Keratinocyte (primary cell): ENCODE data around the gene IGF1R. TPM values are rescaled to one million over a fixed set of nuclear protein-coding genes. Genes with fewer than 3 reads are reported as not detected.

Source experiments
- DNase-seq: peaks from one replicate; pipeline ENCODE4 v3.0.0-alpha.2; 2011; ENCODE audit warnings: low read depth, missing footprints, low spot score
- FAIRE-seq: peaks from 2 replicates; lab custom pipeline; 2011; peaks lifted over from hg19 to GRCh38; lab: Jason Lieb, UNC
- H2AFZ ChIP-seq: 2 replicates; pipeline ENCODE4 v1.6.0; 2012; ENCODE audit warnings: low read length, control low read depth, inconsistent platforms; ENCODE audit not compliant: control insufficient read depth
- H3K27ac ChIP-seq: 2 replicates; pipeline ENCODE4 v1.5.1; 2011; ENCODE audit warnings: low read length; ENCODE audit not compliant: control insufficient read depth, insufficient read depth
- H3K27me3 ChIP-seq: 3 replicates; pipeline ENCODE4 v1.6.0; 2011; ENCODE audit warnings: low read length; ENCODE audit not compliant: control insufficient read depth, insufficient read depth; ENCODE audit errors: extremely low read depth
- H3K36me3 ChIP-seq, 2 experiments: 2 replicates in 1 of 2; 3 replicates in 1 of 2; pipeline ENCODE4 v1.5.1; 2011; ENCODE audit warnings: low read length in 2 of 2, mild to moderate bottlenecking in 1 of 2; ENCODE audit not compliant: control insufficient read depth in 2 of 2, insufficient read depth in 2 of 2; ENCODE audit errors: extremely low read depth in 1 of 2
- H3K4me1 ChIP-seq: 3 replicates; pipeline ENCODE4 v1.5.1; 2011; ENCODE audit warnings: low read length; ENCODE audit not compliant: control insufficient read depth, insufficient read depth; ENCODE audit errors: extremely low read depth
- H3K4me2 ChIP-seq: 3 replicates; pipeline ENCODE4 v1.6.0; 2011; ENCODE audit warnings: low read depth, low read length; ENCODE audit not compliant: control insufficient read depth, insufficient read depth; ENCODE audit errors: extremely low read depth
- H3K4me3 ChIP-seq, 3 experiments: fragments of 200-600 bp in 1 of 3; sonication (generic) in 1 of 3; 2 replicates in 2 of 3; 3 replicates in 1 of 3; pipeline ENCODE4 v1.5.1; 2011 to 2016; ENCODE audit warnings: low read length in 3 of 3, mild to moderate bottlenecking in 3 of 3, control low read depth in 2 of 3, inconsistent platforms in 1 of 3, low read depth in 1 of 3, mixed read lengths in 1 of 3, mixed run types in 1 of 3, moderate library complexity in 1 of 3; ENCODE audit not compliant: control insufficient read depth in 2 of 3, insufficient read depth in 2 of 3; ENCODE audit errors: extremely low read depth in 1 of 3
- H3K79me2 ChIP-seq: 2 replicates; pipeline ENCODE4 v1.6.0; 2012; ENCODE audit warnings: low read length; ENCODE audit not compliant: control insufficient read depth, insufficient read depth
- H3K9ac ChIP-seq: 3 replicates; pipeline ENCODE4 v1.6.0; 2011; ENCODE audit warnings: low read length; ENCODE audit not compliant: control insufficient read depth, insufficient read depth; ENCODE audit errors: extremely low read depth
- H3K9me1 ChIP-seq: 3 replicates; pipeline ENCODE4 v1.6.0; 2011; ENCODE audit warnings: low read length; ENCODE audit not compliant: control insufficient read depth, insufficient read depth; ENCODE audit errors: extremely low read depth
- H3K9me3 ChIP-seq: 2 replicates; pipeline ENCODE4 v1.5.1; 2012; ENCODE audit warnings: low read depth, low read length; ENCODE audit not compliant: control insufficient read depth
- H4K20me1 ChIP-seq: 3 replicates; pipeline ENCODE4 v1.6.0; 2011; ENCODE audit warnings: low read length; ENCODE audit not compliant: control insufficient read depth, insufficient read depth; ENCODE audit errors: extremely low read depth
- CTCF ChIP-seq, 3 experiments: IDR thresholded peaks in 1 of 3; conservative IDR thresholded peaks in 1 of 3; optimal IDR thresholded peaks in 1 of 3; 2 replicates in 2 of 3; 3 replicates in 1 of 3; pipeline versions ENCODE3 to v1.5.1; 2011; ENCODE audit warnings: low read length in 3 of 3, mild to moderate bottlenecking in 3 of 3, moderate library complexity in 2 of 3, control low read depth in 1 of 3, inconsistent platforms in 1 of 3; ENCODE audit not compliant: insufficient read depth in 2 of 3; ENCODE audit errors: extremely low read depth in 1 of 3
- EZH2 ChIP-seq: IDR thresholded peaks from one replicate; pipeline ENCODE4 v1.6.1; 2012; ENCODE audit warnings: inconsistent platforms, mild to moderate bottlenecking, low read length, moderate library complexity
- dilution Hi-C: fragments of 300-500 bp; cut with MboI; formaldehyde crosslinking; loops from one replicate; pipeline ENCODE4 v1.7.0; 2020; ENCODE audit warnings: low sequenced_read_pairs; ENCODE audit not compliant: extremely low pct_ligation_motif_present
- polyA plus RNA-seq, 5 experiments: library from polyadenylated mRNA; depleted of rRNA in 3 of 5; stranded (reverse) in 3 of 5; stranded (forward) in 1 of 5; unstranded in 1 of 5; fragments of >200 nt; gene quantifications; 1 replicate in 1 of 5; 2 replicates in 3 of 5; 3 replicates in 1 of 5; pipeline versions ENCODE4 v1.2.1 to v1.2.3, GENCODE V29; 2011 to 2012; ENCODE audit warnings: missing spikeins in 2 of 5, low read depth in 1 of 5, low replicate concordance in 1 of 5

IGF1R gene
- polyA plus RNA-seq, 1 donor (not counting 4 experiments of a cell fraction or from before 2014, with no cell fraction given): 14.5 TPM

- no peaks in the 10 kb centered on the region for H3K9me1 ChIP-seq
- peaks cover 5% of the 10 kb centered on the region for H4K20me1 ChIP-seq
- no peaks in the 10 kb centered on the region for H3K9me3 ChIP-seq
- no peak for FAIRE-seq
- H3K4me2 ChIP-seq: no peak overlapping the region
- TF ChIP-seq EZH2 (no peak), CTCF (optimal IDR thresholded peaks at IDR 0.05 in 1 of 3, IDR thresholded peaks at IDR 0.05 in 1 of 3, conservative IDR thresholded peaks at IDR 0.05 in 1 of 3; ENCODE audit: extremely low read depth in 1 of 3, insufficient read depth in 2 of 3, low read length in 3 of 3) (no peak)
- no peak overlapping the region for H3K4me3 ChIP-seq
- DNase-seq: no peak
- no peak overlapping the region for H3K9ac ChIP-seq
- no peaks in the 10 kb centered on the region for H3K27me3 ChIP-seq
- peaks cover 10 to 12% of the 10 kb centered on the region in 2 experiments for H3K36me3 ChIP-seq
- no peak overlapping the region for H2AFZ ChIP-seq
- dilution Hi-C loops: no loop called here
- H3K79me2 ChIP-seq: peaks cover 98% of the 10 kb centered on the region
- no peak overlapping the region for H3K27ac ChIP-seq
- H3K4me1 ChIP-seq: no peaks in the 10 kb centered on the region
These were observed 58.0 kb downstream of the IGF1R start for GRCh38 chr15:98706387-98706786.

- no peak overlapping the region for H3K4me2 ChIP-seq
- dilution Hi-C loops: no loop called here
- peaks cover 5% of the 10 kb centered on the region for H4K20me1 ChIP-seq
- no peak overlapping the region for H3K9ac ChIP-seq
- H3K4me1 ChIP-seq: no peaks in the 10 kb centered on the region
- DNase-seq (no peak), FAIRE-seq (no peak)
- no peaks in the 10 kb centered on the region for H3K9me1 ChIP-seq
- H3K79me2 ChIP-seq: peaks cover 98% of the 10 kb centered on the region
- no peaks in the 10 kb centered on the region for H3K9me3 ChIP-seq
- TF ChIP-seq CTCF (optimal IDR thresholded peaks at IDR 0.05 in 1 of 3, IDR thresholded peaks at IDR 0.05 in 1 of 3, conservative IDR thresholded peaks at IDR 0.05 in 1 of 3; ENCODE audit: extremely low read depth in 1 of 3, insufficient read depth in 2 of 3, low read length in 3 of 3): no peak
- no peak for TF ChIP-seq EZH2
- peaks cover 10 to 12% of the 10 kb centered on the region in 2 experiments for H3K36me3 ChIP-seq
- H3K27me3 ChIP-seq: no peaks in the 10 kb centered on the region
- no peak overlapping the region for H2AFZ ChIP-seq
- H3K4me3 ChIP-seq: no peak overlapping the region
- no peak overlapping the region for H3K27ac ChIP-seq
These were observed 58.6 kb downstream of the IGF1R start for GRCh38 chr15:98706986-98707385.
